H1 (cell line): ENCODE measurements around the gene SEMA4D.

Experiments used
- CTCF ChIP-seq, 3 experiments: IDR thresholded peaks; 1 replicate in 2 of 3; 2 replicates in 1 of 3; pipeline versions ENCODE4 v1.5.1 to v1.6.1; 2011; ENCODE audit warnings: low read length in 3 of 3, mild to moderate bottlenecking in 3 of 3, inconsistent platforms in 2 of 3, low read depth in 1 of 3, moderate library complexity in 1 of 3; ENCODE audit not compliant: insufficient read depth in 1 of 3; ENCODE audit errors: control extremely low read depth in 1 of 3
- EP300 ChIP-seq, 2 experiments: IDR thresholded peaks; 1 replicate in 1 of 2; 2 replicates in 1 of 2; pipeline ENCODE4 v1.6.1; 2011 to 2012; ENCODE audit warnings: low read depth in 2 of 2, low read length in 2 of 2, mild to moderate bottlenecking in 2 of 2, borderline replicate concordance in 1 of 2, inconsistent platforms in 1 of 2, moderate library complexity in 1 of 2
- FOSL1 ChIP-seq: IDR thresholded peaks from 2 replicates; pipeline ENCODE4 v1.6.1; 2011; ENCODE audit warnings: mild to moderate bottlenecking, low read depth, low read length, moderate library complexity; ENCODE audit not compliant: insufficient read depth
- POLR2A ChIP-seq, 2 experiments: IDR thresholded peaks; 1 replicate in 1 of 2; 2 replicates in 1 of 2; pipeline ENCODE4 v1.6.1; 2011; ENCODE audit warnings: low read depth in 2 of 2, low read length in 2 of 2, mild to moderate bottlenecking in 2 of 2; ENCODE audit errors: control extremely low read depth in 1 of 2
- RFX5 ChIP-seq: IDR thresholded peaks from 2 replicates; pipeline ENCODE4 v1.6.1; 2011; ENCODE audit warnings: low read depth, low read length, improper control_type of control experiment, borderline replicate concordance
- SP1 ChIP-seq: IDR thresholded peaks from 2 replicates; pipeline ENCODE4 v1.6.1; 2011; ENCODE audit warnings: low read depth, low read length

DNA sequence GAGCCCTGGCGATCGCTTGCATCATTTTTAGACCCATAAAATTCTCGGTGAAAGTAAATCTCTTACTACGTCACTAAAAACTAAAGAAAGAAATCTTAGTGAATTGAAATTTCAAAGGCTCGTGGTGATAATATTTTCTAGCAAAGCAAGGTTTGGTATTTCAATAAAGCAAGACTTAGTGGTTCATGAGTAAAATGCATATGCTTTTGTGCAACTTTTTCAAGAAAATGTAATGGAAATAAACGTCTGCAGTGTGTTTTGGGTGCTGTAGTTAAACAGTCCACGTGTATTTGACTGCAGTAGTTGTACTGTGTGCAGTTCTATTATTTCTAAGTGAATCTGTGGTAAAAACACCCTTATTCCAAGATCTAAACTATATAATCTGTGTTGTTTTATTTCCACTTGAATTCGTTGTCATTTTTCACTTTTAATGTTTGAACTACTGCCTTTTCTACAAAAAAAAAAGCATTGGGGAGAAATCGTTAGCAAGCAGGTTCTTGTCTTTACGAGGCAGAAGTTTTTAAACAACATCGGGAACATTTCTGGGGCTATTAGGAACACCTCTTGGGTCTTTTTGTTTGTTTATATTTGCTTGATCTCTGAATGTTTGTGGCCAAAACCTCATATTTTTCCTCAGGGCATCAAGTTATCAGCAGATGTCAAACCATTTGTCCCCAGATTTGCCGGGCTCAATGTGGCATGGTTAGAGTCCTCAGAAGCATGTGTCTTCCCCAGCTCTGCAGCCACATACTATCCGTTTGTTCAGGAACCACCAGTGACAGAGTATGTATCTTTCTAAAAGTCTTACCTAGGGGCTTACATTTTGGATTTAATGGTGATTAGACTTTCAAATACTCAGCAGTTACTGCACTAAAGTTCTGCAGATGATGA is 178.7 kb downstream of the SEMA4D start:
- TF ChIP-seq RFX5 (no peak), CTCF (IDR thresholded peaks at IDR 0.05; ENCODE audit: control extremely low read depth in 1 of 3, insufficient read depth in 1 of 3, low read depth in 1 of 3, low read length in 3 of 3) (no peak), EP300 (IDR thresholded peaks at IDR 0.05; ENCODE audit: borderline replicate concordance in 1 of 2, low read depth in 2 of 2, low read length in 2 of 2) (no peak), SP1 (no peak), POLR2A (IDR thresholded peaks at IDR 0.05; ENCODE audit: control extremely low read depth in 1 of 2, low read depth in 2 of 2, low read length in 2 of 2) (no peak), FOSL1 (no peak)
